ENCODE results near the gene MYPN. TPM values are rescaled to one million over a fixed set of nuclear protein-coding genes. Genes with fewer than 3 reads are reported as not detected.

Gene MYPN
- total and polyA plus RNA-seq, 2 experiments from 2014 or later = not detected

- no peak overlapping the region for H3K27ac ChIP-seq (ENCODE audit: low read depth)
- no peaks in the 10 kb centered on the region for H3K4me1 ChIP-seq (ENCODE audit: insufficient read depth)
- no peak overlapping the region for H3K4me3 Mint-ChIP-seq
- DNase-seq (ENCODE audit: low spot score) = no peak
- H4K20me1 ChIP-seq (replicated peaks; ENCODE audit: insufficient read depth) = no peaks in the 10 kb centered on the region
- 0 out of 3 replicates have a peak, but pooled peaks cover 3% of the 10 kb centered on the region for H3K9me3 Mint-ChIP-seq
- H3K4me2 ChIP-seq = no peak overlapping the region
- H3K27me3 Mint-ChIP-seq (ENCODE audit: insufficient read depth, low read depth, poor library complexity) = peaks cover 6% of the 10 kb centered on the region
- H3K36me3 Mint-ChIP-seq (ENCODE audit: low read depth) = no peaks in the 10 kb centered on the region
- no peaks in the 10 kb centered on the region for H3K36me3 ChIP-seq (ENCODE audit: insufficient read depth)
- no peak for ATAC-seq
- no peaks in the 10 kb centered on the region for H3K79me2 ChIP-seq (replicated peaks; ENCODE audit: insufficient read depth)
- H3K27me3 ChIP-seq (ENCODE audit: insufficient read depth) = no peaks in the 10 kb centered on the region
- TF ChIP-seq POLR2AphosphoS5 (IDR thresholded peaks at IDR 0.05; ENCODE audit: low read depth) = no peak
- no peak for TF ChIP-seq EZH2phosphoT487 (IDR thresholded peaks at IDR 0.05; ENCODE audit: unreplicated experiment)
- no peak overlapping the region for H2AFZ ChIP-seq
- H3F3A ChIP-seq (replicated peaks; ENCODE audit: low read depth) = no peaks in the 10 kb centered on the region
- H3K9me2 ChIP-seq (ENCODE audit: insufficient read depth) = no peaks in the 10 kb centered on the region
- no peak overlapping the region for H3K27ac Mint-ChIP-seq
- no peaks in the 10 kb centered on the region for H3K4me1 Mint-ChIP-seq
- no peak overlapping the region for H3K4me3 ChIP-seq
Measured at GRCh38 chr10:68166871-68167585, 57.7 kb downstream of the MYPN start.

- Histone ChIP-seq H3K4me3 (no peak overlapping the region), H3K36me3 (ENCODE audit: insufficient read depth) (no peaks in the 10 kb centered on the region), H3K4me2 (no peak overlapping the region), H3K27me3 (ENCODE audit: insufficient read depth) (no peaks in the 10 kb centered on the region), H3K79me2 (replicated peaks; ENCODE audit: insufficient read depth) (no peaks in the 10 kb centered on the region), H3K4me1 (ENCODE audit: insufficient read depth) (no peaks in the 10 kb centered on the region), H3K9me2 (ENCODE audit: insufficient read depth) (no peaks in the 10 kb centered on the region), H4K20me1 (replicated peaks; ENCODE audit: insufficient read depth) (no peaks in the 10 kb centered on the region), H3K27ac (ENCODE audit: low read depth) (no peak overlapping the region), H2AFZ (peak overlapping the region; percentile 56; the same call in 1 of the 2 replicates), H3F3A (replicated peaks; ENCODE audit: low read depth) (no peaks in the 10 kb centered on the region)
- H3K36me3 Mint-ChIP-seq (ENCODE audit: low read depth) = no peaks in the 10 kb centered on the region
- ATAC-seq (no peak), DNase-seq (ENCODE audit: low spot score) (no peak)
- H3K9me3 Mint-ChIP-seq = 0 out of 3 replicates have a peak, but pooled peaks cover 3% of the 10 kb centered on the region
- H3K4me1 Mint-ChIP-seq = no peaks in the 10 kb centered on the region
- no peak overlapping the region for H3K27ac Mint-ChIP-seq
- no peak overlapping the region for H3K4me3 Mint-ChIP-seq
- peaks cover 6% of the 10 kb centered on the region for H3K27me3 Mint-ChIP-seq (ENCODE audit: insufficient read depth, low read depth, poor library complexity)
- TF ChIP-seq STAT1 (IDR thresholded peaks at IDR 0.05; ENCODE audit: unreplicated experiment) (no peak), CTCF (conservative IDR thresholded peaks at IDR 0.05; ENCODE audit: low read depth in 2 of 2) (no peak), POLR2AphosphoS5 (IDR thresholded peaks at IDR 0.05; ENCODE audit: low read depth) (no peak), ZNF462 (CRISPR knock-in tag; IDR thresholded peaks at IDR 0.05) (no peak), ETS1 (IDR thresholded peaks at IDR 0.05) (no peak), ZNF331 (CRISPR knock-in tag; IDR thresholded peaks at IDR 0.05; ENCODE audit: low read depth) (no peak)
Measured at GRCh38 chr10:68167586-68168189, 58.4 kb downstream of the MYPN start.
